Natural killer cell treated with Interleukin-12 subunit alpha and Interleukin-12 subunit beta and Interleukin-15 and Interleukin-18, amount 100 ng/mL, for 72 hours (primary cell): ENCODE data around the gene PCDHGB1. TPM values are rescaled to one million over a fixed set of nuclear protein-coding genes. Genes with fewer than 3 reads are reported as not detected.
"Not testable (repeated sequence)": the region's sequence is repeated elsewhere in the genome, so short reads cannot be mapped to it uniquely, and the experiment has no call there.

Experiments
- ATAC-seq, 2 donors: fragments of 150-1000 bp; cut with Tn5 transposase in 1 of 2; sonication (Bioruptor Pico), chemical (Tn5 transposase) in 1 of 2; 2 replicates each; pipeline ENCODE4 v1.10.0; 2021
- DNase-seq: peaks from one replicate; pipeline ENCODE4 v3.0.0; 2022; ENCODE audit warnings: low spot score
- H3K27ac Mint-ChIP-seq, 2 donors: 1 replicate in 1 of 2; 2 replicates in 1 of 2; pipeline ENCODE4 v1.8.0; 2022; ENCODE audit warnings: mixed read lengths in 2 of 2, mild to moderate bottlenecking in 1 of 2, moderate library complexity in 1 of 2
- H3K27me3 Mint-ChIP-seq, 2 donors: 1 replicate in 1 of 2; 2 replicates in 1 of 2; pipeline ENCODE4 v1.8.0; 2022; ENCODE audit warnings: mixed read lengths in 2 of 2
- H3K36me3 Mint-ChIP-seq: one replicate; pipeline ENCODE4 v1.8.0; 2022; ENCODE audit warnings: mixed read lengths
- H3K4me1 Mint-ChIP-seq, 2 donors: 1 replicate in 1 of 2; 2 replicates in 1 of 2; pipeline ENCODE4 v1.8.0; 2022; ENCODE audit warnings: low read depth in 2 of 2, mixed read lengths in 2 of 2, mild to moderate bottlenecking in 1 of 2
- H3K4me3 Mint-ChIP-seq: one replicate; pipeline ENCODE4 v1.8.0; 2022; ENCODE audit warnings: mixed read lengths
- H3K9me3 Mint-ChIP-seq: 2 replicates; pipeline ENCODE4 v1.8.0; 2022; ENCODE audit warnings: mixed read lengths
- total RNA-seq, 2 donors: library from RNA; stranded (reverse); gene quantifications; one replicate each; pipeline ENCODE4 v1.2.3, GENCODE V29; 2022

The PCDHGB1 gene
- total RNA-seq, 2 donors from 2014 or later, result 0.12 to 0.17 TPM

DNA sequence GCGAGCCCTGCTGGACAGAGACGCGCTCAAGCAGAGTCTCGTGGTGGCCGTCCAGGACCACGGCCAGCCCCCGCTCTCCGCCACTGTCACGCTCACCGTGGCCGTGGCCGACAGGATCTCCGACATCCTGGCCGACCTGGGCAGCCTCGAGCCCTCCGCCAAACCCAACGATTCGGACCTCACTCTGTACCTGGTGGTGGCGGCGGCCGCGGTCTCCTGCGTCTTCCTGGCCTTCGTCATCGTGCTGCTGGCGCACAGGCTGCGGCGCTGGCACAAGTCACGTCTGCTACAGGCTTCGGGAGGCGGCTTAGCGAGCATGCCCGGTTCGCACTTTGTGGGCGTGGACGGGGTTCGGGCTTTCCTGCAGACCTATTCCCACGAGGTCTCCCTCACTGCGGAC lies 17.3 kb upstream of the PCDHGB1 start:
- H3K9me3 Mint-ChIP-seq, result peaks cover 18% of the 10 kb centered on the region
- H3K4me3 Mint-ChIP-seq, DNase-seq, H3K27ac Mint-ChIP-seq, ATAC-seq, H3K4me1 Mint-ChIP-seq: not testable (repeated sequence)
- H3K36me3 Mint-ChIP-seq, result peaks cover 17% of the 10 kb centered on the region
- peaks cover 52 to 73% of the 10 kb centered on the region in 2 donors for H3K27me3 Mint-ChIP-seq

DNA sequence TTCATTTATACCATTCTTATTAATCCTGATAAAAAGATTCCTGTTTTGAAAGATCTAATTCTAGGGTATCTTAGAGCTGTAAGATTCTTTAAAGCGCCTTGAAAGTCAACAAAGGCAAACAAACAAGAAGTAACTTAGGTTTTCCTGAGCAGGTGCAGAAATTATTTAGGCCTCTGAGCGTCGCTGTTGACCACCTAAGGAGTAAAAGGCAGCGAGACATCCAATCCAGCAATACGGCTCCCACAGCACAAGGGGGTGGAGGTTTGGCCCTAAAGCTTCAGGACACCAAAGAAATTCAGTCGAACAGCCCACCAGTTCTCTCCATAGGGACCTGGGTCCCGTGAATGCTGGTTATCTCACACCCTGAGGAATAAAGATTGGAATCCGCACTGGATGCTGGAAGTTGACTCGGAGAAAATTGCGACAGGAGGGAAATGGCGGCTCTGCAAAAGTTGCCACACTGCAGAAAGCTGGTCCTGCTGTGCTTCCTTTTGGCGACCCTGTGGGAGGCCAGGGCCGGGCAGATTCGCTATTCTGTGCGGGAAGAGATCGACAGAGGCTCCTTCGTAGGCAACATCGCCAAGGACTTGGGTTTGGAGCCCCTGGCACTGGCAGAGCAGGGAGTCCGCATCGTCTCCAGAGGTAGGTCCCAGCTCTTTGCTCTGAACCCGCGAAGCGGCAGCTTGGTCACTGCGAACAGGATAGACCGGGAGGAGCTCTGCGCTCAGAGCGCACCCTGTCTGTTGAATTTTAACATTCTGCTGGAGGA lies 11.2 kb upstream of the PCDHGB1 start, which contains the start of gene PCDHGA2:
PCDHGA2 (plus strand) TSS at position 223 of the 769 bp plus-strand sequence.
- no peak within 1 kb of the TSS for H3K4me3 Mint-ChIP-seq
- DNase-seq (no peak), ATAC-seq (no peak)
- H3K36me3 Mint-ChIP-seq, result peaks cover 29% of the 10 kb centered on the region
- H3K9me3 Mint-ChIP-seq, result peaks cover 27% of the 10 kb centered on the region
- H3K4me1 Mint-ChIP-seq, result peaks cover 0 to 2% of the 10 kb centered on the region in 2 donors
- H3K27ac Mint-ChIP-seq, result no peak within 1 kb of the TSS
- peaks cover 59 to 87% of the 10 kb centered on the region in 2 donors for H3K27me3 Mint-ChIP-seq

DNA sequence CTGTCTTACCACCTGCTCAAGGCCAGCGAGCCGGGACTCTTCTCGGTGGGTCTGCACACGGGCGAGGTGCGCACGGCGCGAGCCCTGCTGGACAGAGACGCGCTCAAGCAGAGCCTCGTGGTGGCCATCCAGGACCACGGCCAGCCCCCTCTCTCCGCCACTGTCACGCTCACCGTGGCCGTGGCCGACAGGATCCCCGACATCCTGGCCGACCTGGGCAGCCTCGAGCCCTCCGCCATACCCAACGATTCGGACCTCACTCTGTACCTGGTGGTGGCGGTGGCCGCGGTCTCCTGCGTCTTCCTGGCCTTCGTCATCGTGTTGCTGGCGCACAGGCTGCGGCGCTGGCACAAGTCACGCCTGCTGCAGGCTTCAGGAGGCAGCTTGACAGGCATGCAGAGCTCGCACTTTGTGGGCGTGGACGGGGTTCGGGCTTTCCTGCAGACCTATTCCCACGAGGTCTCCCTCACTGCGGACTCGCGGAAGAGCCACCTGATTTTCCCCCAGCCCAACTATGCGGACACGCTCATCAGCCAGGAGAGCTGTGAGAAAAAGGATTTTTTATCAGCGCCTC lies 9.0 kb upstream of the PCDHGB1 start:
- not testable (repeated sequence) for DNase-seq, H3K27ac Mint-ChIP-seq, H3K4me1 Mint-ChIP-seq, ATAC-seq, H3K4me3 Mint-ChIP-seq
- peaks cover 25% of the 10 kb centered on the region for H3K9me3 Mint-ChIP-seq
- H3K27me3 Mint-ChIP-seq, result peaks cover 55 to 81% of the 10 kb centered on the region in 2 donors
- peaks cover 32% of the 10 kb centered on the region for H3K36me3 Mint-ChIP-seq

DNA sequence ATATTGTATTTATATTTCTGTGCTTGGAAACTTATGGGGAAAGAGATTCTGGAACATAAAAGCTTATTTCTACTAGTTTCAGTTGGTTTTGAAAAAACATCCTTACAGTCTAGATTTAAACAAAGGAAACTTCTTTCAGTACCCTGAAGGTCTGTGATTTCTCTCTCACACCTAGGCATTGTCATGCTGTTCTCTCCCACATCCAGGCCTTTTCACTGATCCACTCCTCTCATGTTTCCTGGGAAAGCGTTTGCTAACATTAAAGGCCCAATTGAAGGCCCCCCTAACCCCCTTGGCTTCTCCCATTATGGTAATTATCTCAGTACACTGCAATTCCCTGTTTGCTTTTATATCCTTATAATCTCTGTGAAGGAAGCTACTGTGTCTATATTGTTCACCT lies 7.1 kb upstream of the PCDHGB1 start:
- no peaks in the 10 kb centered on the region for H3K4me1 Mint-ChIP-seq
- no peak overlapping the region for H3K27ac Mint-ChIP-seq
- ATAC-seq (no peak), DNase-seq (no peak)
- peaks cover 48 to 79% of the 10 kb centered on the region in 2 donors for H3K27me3 Mint-ChIP-seq
- H3K9me3 Mint-ChIP-seq, result peaks cover 22% of the 10 kb centered on the region
- no peak overlapping the region for H3K4me3 Mint-ChIP-seq
- peaks cover 37% of the 10 kb centered on the region for H3K36me3 Mint-ChIP-seq

DNA sequence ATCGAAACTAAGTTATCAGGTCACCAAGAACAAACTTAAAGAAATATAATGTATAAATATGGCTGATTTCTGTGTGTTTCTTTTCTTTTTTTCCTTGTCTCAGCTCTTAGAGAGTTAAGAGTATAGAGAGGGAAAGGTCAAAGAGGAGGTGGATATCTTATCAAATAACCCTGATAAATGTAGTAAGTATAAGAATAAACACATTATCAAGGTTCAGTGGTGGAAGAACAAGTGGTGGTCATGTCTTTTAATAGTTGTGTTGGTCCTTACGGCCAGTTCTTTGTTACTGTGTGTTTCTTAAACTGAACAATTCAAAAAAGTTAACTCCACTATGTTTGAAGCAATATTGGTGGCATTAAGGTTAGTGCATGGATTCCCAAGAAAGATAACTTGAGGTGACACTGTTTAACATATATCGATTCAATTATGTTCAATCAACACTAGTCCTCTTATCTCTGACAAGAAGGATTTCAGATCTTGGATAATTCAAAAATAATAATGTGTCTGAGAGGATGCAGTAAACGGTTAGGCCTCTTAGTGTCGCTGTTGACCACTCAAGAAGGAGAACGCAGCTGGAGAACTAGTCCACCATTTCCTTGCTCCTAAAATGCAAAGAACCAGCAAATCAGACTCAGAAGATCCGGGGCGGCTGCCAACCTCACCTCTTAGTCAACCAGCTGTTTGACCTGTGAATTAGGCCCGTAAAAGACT lies 6.5 kb upstream of the PCDHGB1 start, which contains the start of gene PCDHGA3:
PCDHGA3 (plus strand) TSS at position 588 of the 711 bp plus-strand sequence. CDS start 205 bp downstream, outside the sequence.
- Mint-ChIP-seq H3K36me3 (peaks cover 30% of the 10 kb centered on the region), H3K4me3 (peak within 1 kb of the TSS; percentile 47), H3K4me1 (no peaks in the 10 kb centered on the region), H3K27me3 (peaks cover 42 to 79% of the 10 kb centered on the region in 2 donors), H3K9me3 (peaks cover 17% of the 10 kb centered on the region), H3K27ac (no peak within 1 kb of the TSS)
- ATAC-seq, result no peak
- DNase-seq, result no peak

DNA sequence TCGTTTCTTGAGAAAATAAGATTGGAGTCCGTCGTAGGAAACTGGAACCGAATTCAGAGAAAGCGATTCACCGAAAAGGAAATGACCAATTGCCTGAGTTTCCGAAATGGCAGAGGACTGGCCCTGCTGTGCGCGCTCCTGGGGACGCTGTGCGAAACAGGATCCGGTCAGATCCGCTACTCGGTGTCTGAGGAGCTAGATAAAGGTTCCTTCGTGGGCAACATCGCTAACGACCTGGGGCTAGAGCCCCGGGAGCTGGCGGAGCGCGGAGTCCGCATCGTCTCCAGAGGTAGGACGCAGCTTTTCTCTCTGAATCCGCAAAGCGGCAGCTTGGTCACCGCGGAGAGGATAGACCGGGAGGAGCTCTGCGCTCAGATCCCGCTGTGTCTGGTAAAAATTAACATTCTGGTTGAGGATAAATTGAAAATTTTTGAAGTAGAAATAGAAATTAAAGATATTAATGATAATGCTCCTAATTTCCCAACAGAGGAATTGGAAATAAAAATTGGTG lies 5.9 kb upstream of the PCDHGB1 start:
- ATAC-seq, result no peak
- DNase-seq, result no peak
- H3K27me3 Mint-ChIP-seq, result peaks cover 42 to 79% of the 10 kb centered on the region in 2 donors
- peaks cover 14% of the 10 kb centered on the region for H3K9me3 Mint-ChIP-seq
- H3K27ac Mint-ChIP-seq, result no peak overlapping the region
- peaks cover 27% of the 10 kb centered on the region for H3K36me3 Mint-ChIP-seq
- peak overlapping the region; percentile 47 for H3K4me3 Mint-ChIP-seq
- H3K4me1 Mint-ChIP-seq, result no peaks in the 10 kb centered on the region

DNA sequence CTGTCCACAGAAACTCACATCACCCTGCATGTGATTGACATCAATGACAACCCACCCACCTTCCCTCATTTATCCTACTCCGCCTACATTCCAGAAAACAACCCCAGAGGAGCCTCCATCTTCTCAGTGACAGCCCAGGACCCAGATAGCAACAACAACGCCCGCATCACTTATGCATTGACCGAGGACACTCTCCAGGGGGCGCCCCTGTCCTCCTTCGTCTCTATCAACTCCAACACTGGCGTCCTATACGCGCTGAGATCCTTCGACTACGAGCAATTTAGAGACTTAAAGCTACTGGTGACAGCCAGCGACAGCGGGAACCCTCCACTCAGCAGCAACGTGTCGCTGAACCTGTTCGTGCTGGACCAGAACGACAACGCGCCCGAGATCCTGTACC lies 4.6 kb upstream of the PCDHGB1 start:
- Mint-ChIP-seq H3K4me1 (no peaks in the 10 kb centered on the region), H3K27ac (no peak overlapping the region), H3K36me3 (peaks cover 26% of the 10 kb centered on the region), H3K27me3 (peaks cover 45 to 82% of the 10 kb centered on the region in 2 donors), H3K4me3 (no peak overlapping the region), H3K9me3 (peaks cover 13% of the 10 kb centered on the region)
- ATAC-seq, result no peak
- DNase-seq, result no peak

DNA sequence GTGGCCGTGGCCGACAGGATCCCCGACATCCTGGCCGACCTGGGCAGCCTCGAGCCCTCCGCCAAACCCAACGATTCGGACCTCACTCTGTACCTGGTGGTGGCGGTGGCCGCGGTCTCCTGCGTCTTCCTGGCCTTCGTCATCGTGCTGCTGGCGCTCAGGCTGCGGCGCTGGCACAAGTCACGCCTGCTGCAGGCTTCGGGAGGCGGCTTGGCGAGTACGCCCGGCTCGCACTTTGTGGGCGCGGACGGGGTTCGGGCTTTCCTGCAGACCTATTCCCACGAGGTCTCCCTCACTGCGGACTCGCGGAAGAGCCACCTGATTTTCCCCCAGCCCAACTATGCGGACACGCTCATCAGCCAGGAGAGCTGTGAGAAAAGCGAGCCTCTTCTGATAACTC lies 3.9 kb upstream of the PCDHGB1 start:
- not testable (repeated sequence) for H3K27ac Mint-ChIP-seq, ATAC-seq, DNase-seq, H3K4me1 Mint-ChIP-seq, H3K4me3 Mint-ChIP-seq
- H3K9me3 Mint-ChIP-seq, result peaks cover 13% of the 10 kb centered on the region
- peaks cover 26% of the 10 kb centered on the region for H3K36me3 Mint-ChIP-seq
- H3K27me3 Mint-ChIP-seq, result peaks cover 46 to 81% of the 10 kb centered on the region in 2 donors

DNA sequence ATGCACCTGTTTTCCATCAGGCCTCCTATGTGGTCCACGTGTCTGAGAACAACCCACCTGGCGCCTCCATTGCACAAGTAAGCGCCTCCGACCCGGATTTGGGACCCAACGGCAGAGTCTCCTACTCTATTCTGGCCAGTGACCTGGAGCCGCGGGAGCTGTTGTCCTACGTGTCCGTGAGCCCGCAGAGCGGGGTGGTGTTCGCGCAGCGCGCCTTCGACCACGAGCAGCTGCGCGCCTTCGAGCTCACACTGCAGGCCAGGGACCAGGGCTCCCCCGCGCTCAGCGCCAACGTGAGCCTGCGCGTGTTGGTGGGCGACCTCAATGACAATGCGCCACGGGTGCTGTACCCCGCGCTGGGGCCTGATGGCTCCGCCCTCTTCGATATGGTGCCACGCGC lies 1.7 kb downstream of the PCDHGB1 start:
- peaks cover 43 to 70% of the 10 kb centered on the region in 2 donors for H3K27me3 Mint-ChIP-seq
- peaks cover 7% of the 10 kb centered on the region for H3K9me3 Mint-ChIP-seq

DNA sequence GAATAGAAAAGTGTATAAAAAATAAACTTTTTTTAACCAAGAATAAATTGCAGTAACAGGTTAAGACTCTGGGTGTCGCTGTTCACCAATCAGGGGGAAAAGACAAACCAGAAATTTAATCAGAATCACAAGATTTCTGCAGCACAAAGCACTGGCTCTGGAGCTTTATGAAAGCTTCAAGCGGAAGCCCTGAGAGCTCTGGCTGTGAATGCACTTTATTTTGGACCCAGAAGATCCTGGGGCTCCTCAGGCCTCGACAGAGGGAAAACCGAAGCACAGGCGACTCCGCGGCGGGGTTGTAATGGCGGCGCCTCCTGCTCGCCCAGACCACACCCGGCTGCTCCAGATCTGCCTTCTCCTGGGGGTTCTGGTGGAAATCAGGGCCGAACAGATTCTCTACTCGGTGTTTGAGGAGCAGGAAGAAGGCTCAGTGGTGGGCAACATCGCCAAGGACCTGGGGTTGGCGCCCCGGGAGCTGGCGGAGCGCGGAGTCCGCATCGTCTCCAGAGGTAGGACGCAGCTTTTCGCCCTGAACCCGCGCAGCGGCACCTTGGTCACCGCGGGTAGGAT lies 5.1 kb downstream of the PCDHGB1 start, which contains the start of gene PCDHGA4:
PCDHGA4 (plus strand) TSS at position 122 of the 570 bp plus-strand sequence; CDS start at position 209, 87 bp downstream.
- H3K27ac Mint-ChIP-seq, result no peak within 1 kb of the TSS
- H3K27me3 Mint-ChIP-seq, result peaks cover 40 to 61% of the 10 kb centered on the region in 2 donors
- no peak within 1 kb of the TSS for H3K4me3 Mint-ChIP-seq
- ATAC-seq (no peak), DNase-seq (no peak)
- peaks cover 10% of the 10 kb centered on the region for H3K9me3 Mint-ChIP-seq
- peaks cover 27% of the 10 kb centered on the region for H3K36me3 Mint-ChIP-seq
- H3K4me1 Mint-ChIP-seq, result peaks cover 3 to 4% of the 10 kb centered on the region in 2 donors

More for the DNA sequence above, 1.7 kb downstream of the PCDHGB1 start:
- DNase-seq (no peak), ATAC-seq (no peak)
- Mint-ChIP-seq H3K36me3 (peaks cover 25% of the 10 kb centered on the region), H3K4me1 (no peaks in the 10 kb centered on the region), H3K27ac (no peak overlapping the region), H3K4me3 (no peak overlapping the region)

DNA sequence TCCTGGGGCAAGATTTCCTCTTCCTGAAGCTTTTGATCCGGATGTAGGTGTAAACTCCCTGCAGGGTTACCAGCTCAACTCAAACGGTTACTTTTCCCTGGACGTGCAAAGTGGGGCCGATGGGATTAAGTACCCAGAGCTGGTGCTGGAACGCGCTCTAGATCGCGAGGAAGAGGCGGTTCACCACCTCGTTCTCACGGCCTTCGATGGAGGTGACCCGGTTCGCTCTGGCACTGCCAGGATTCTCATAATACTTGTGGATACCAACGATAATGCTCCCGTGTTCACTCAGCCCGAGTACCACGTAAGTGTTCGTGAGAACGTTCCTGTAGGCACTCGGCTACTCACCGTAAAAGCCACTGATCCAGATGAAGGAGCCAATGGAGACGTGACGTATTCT lies 5.7 kb downstream of the PCDHGB1 start:
- H3K36me3 Mint-ChIP-seq, result peaks cover 26% of the 10 kb centered on the region
- ATAC-seq (no peak), DNase-seq (no peak)
- H3K27ac Mint-ChIP-seq, result no peak overlapping the region
- peaks cover 8% of the 10 kb centered on the region for H3K9me3 Mint-ChIP-seq
- H3K4me3 Mint-ChIP-seq, result no peak overlapping the region
- H3K27me3 Mint-ChIP-seq, result peaks cover 40 to 61% of the 10 kb centered on the region in 2 donors
- peaks cover 3 to 5% of the 10 kb centered on the region in 2 donors for H3K4me1 Mint-ChIP-seq

DNA sequence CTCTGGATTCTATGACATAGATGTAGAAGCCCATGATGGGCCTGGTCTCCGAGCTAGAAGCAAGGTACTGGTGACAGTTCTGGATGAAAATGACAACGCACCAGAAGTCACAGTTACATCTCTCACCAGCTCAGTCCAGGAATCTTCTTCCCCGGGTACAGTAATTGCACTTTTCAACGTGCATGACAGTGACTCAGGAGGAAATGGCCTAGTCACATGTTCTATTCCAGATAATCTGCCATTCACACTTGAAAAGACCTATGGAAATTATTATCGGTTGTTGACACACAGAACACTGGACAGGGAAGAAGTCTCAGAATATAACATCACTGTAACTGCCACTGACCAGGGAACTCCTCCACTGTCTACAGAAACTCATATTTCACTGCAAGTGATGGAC lies 6.2 kb downstream of the PCDHGB1 start:
- no peak for DNase-seq
- peaks cover 12% of the 10 kb centered on the region for H3K9me3 Mint-ChIP-seq
- no peak overlapping the region for H3K4me3 Mint-ChIP-seq
- H3K36me3 Mint-ChIP-seq, result peaks cover 31% of the 10 kb centered on the region
- no peak overlapping the region for H3K27ac Mint-ChIP-seq
- ATAC-seq, result no peak
- H3K27me3 Mint-ChIP-seq, result peaks cover 41 to 66% of the 10 kb centered on the region in 2 donors
- H3K4me1 Mint-ChIP-seq, result peaks cover 3 to 5% of the 10 kb centered on the region in 2 donors

DNA sequence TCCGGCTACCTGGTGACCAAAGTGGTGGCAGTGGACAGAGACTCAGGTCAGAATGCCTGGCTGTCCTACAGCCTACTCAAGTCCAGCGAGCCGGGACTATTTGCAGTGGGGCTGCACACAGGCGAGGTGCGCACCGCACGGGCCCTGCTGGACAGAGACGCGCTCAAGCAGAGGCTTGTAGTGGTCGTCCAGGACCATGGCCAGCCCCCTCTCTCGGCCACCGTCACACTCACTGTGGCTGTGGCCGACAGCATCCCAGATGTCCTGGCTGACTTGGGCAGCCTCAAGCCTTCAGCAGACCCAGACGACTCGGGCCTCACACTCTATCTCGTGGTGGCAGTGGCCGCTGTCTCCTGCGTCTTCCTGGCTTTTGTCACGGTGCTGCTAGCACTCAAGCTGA lies 7.1 kb downstream of the PCDHGB1 start:
- peaks cover 3 to 5% of the 10 kb centered on the region in 2 donors for H3K4me1 Mint-ChIP-seq
- H3K9me3 Mint-ChIP-seq, result peaks cover 12% of the 10 kb centered on the region
- no peak overlapping the region for H3K4me3 Mint-ChIP-seq
- peaks cover 44 to 72% of the 10 kb centered on the region in 2 donors for H3K27me3 Mint-ChIP-seq
- DNase-seq (no peak), ATAC-seq (peak in 1 of 2 donors; percentile 38)
- H3K36me3 Mint-ChIP-seq, result peaks cover 33% of the 10 kb centered on the region
- no peak overlapping the region for H3K27ac Mint-ChIP-seq
